DMS53 (cell line): ENCODE measurements around the gene LINC01488.

ENCODE experiments used
- DNase-seq: peaks from one replicate; lab custom pipeline; 2025; lab: John Stamatoyannopoulos, UW

Gene LINC01488

DNA sequence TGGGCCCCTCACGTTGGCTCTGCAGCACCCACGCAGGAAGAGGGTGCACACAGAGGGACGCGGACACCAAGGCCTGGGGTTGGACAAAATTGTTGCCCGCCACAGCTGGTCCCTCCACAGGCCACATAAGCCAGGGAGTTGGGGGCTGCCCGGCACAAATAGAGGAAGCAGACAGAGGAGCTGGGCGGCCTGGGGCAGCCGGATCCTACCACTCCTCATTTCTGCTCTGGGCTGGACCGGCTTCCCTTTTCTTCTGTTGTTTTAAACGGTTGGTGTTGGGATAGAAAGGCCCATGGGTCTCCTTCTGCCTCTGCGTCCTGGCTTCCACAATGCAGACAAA lies 36.4 kb upstream of the LINC01488 start:
- no peak for DNase-seq

- no peak for DNase-seq
These were observed 35.4 kb upstream of the LINC01488 start for GRCh38 chr11:69446108-69446507.

DNA sequence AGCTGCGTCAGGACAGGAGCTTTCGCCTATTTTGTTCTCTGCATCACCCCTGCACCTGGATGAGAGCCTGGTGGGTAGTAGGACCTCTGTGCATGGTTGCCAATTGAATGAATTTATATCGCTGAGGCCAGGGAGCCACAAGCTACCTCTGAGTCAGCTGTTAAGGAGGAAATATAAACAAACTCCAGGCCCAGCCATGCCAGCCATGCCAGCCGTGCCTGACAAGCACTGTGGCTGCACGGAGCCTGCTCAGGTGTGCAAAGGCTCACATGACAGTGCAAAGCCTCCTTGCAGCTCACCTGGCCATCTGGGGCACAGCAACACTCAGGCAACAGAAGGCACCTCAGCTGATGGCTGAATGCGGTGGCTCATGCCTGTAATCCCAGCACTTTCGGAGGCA lies 33.7 kb upstream of the LINC01488 start:
- no peak for DNase-seq

DNA sequence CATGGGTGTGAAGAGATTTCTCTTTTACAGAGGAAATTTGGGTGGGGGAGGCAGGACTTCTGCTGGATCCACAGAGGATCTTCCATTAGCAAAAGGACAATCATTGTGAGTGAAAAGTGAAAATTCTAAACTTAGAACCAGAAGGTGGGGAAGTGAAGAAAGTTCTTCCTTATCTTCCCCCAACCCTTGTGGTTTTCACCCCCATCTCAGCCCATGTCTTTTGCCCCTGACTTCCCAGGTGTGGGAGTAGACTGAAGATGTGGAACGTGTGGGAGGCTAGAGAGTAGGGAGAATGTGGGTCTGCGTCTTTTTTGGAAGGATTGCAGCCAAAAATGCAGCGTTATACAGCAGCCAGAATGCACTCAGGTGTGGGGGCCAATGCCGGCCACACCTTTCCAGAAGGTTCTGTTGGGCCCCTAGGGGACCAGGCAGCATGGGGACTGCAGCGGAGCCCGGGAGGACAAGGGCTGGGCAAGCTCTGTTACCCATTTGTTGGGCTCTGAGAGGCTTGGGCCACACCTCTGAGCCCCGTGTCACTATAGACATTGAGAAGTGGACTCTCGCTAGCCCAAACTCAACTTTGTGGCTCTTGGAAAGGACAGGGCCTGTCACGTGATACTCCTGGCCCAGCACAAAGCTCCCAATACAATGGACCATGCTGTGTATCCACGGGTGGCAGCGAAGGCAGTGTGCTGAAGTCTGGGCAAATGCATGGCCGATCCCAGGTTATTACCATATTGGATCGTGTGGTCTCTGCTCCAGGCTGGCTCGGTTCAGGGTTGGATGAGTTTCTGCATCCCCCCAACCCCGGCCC lies 32.8 kb upstream of the LINC01488 start:
- no peak for DNase-seq

- DNase-seq = no peak
These were observed 32.0 kb upstream of the LINC01488 start for GRCh38 chr11:69449320-69450063.

- DNase-seq = no peak
These were observed 31.2 kb upstream of the LINC01488 start for GRCh38 chr11:69450064-69450856.

DNA sequence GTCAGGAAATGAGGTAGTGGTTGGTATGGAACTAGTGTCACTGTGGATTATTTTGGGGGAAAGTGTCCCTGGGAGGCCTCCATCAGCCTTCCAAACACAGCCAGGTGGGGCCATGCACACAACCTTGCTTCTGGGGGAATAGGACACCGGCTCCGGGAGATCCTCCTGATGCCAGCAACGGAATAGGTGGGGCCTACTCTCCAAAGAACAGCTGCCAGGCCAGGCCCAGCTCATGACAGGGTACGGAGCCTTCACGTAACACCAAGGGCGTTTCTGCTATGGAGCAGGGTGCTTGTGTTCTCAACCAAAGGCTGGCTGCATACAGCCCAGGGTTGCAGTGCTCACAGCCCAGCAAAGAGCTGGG lies 30.6 kb upstream of the LINC01488 start:
- no peak for DNase-seq

DNA sequence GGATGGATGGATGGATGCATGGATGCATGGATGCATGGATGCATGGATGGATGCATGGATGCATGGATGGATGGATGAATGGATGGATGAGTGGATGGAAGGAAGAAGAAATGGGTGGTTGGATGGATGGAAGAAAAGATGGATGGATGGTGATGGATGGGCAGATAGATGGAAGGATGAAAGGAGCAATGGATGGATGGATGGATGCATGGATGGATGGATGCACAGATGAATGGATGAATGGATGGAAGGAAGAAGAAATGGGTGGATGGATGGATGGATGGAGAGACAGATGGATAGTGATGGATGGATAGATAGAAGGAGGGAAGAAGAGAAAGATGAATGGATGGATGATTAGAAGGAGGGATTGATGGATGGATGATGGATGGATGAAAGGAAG lies 30.2 kb upstream of the LINC01488 start:
- DNase-seq = no peak

DNA sequence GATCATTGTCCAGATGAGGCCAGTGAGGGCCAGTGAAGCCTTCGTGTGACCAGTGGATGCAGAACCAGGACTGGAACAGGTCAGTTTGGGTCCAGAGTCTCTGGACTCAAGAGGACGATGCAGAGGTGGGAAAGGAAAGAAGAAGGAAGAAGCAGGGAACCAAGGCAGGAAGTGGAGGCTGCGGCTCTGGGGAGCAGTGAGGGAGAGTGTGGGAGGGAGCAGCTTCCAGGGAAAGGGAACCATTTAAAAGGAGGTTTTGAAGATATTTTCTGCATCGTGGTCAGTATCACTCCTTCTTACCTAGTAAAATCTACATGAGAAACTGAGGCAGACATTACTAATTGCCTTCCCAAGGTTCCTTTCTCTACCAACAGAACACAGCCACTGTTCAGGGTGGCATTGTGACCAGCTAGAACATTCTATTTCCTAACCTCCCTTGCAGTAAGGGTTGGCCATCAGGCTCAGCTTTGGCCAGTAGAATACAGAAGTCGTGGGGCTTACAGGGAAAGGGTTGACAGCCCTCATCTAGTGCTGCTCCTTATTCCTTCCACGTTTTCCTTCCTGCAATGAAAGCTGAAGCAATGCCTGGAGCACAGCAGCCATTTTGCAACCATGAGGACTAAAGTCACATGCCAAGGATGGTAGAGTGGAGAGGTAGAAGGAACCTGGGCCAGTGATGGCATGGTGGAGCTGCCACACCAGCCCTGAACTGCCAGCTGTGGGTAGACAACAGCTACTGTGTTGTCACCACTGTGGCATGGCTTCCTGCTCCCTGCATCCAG lies 29.1 kb upstream of the LINC01488 start:
- DNase-seq = no peak

DNA sequence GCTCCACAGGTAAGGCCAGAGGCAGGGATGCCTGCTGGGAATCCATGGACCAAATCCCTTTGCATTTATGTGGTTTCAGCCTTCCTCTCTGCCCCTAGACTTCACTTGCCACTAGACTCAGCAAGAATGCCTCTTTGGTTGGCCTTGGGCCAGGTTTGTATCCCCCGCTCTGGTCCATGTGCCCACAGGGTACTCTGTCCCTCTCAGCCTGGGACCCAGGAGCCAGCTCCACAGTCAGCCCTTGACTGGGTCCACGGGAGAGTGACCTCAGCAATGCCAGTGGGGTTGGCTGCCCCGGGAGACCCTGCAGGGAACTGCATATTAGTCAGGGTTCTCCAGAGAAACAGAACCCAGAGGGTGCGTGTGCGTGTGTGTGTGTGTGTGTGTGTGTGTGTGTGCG lies 28.3 kb upstream of the LINC01488 start:
- DNase-seq = no peak

DNA sequence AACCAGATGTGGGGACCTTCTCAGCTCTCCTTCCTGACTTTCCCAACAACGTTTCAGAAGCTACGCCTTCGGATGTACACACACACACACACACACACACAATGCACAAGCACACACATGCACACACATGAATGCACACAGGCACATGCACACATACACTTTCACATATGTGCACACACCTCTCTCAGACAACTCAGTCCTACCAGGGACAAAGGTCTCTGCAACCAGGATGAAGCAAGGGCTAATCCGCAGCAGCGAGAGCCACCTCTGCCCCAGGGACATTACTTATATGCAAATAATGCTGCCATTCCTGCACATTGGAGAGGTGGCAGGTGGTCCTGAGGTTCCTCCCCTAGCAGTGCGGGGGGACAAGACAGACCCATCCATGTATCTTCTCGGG lies 27.4 kb upstream of the LINC01488 start:
- DNase-seq = no peak

DNA sequence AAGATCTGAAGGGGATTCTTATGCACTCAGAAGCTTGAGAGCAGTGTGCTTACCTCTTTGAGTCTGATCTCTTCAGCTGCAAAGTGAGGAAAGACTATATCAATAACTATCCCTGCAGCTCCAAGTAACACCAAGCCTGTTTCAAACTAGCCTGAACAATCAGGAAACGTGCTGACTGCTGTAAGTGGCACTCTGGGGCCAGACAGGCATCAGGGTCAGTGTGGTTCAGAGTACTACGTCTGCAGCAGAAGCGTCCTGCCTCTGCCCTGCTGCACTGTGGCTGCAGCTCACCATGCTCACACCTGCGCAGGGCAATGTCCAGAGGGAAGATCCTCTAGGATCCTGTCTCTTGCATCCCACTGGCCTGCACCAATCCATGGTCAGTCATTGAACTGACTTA lies 25.5 kb upstream of the LINC01488 start:
- no peak for DNase-seq

DNA sequence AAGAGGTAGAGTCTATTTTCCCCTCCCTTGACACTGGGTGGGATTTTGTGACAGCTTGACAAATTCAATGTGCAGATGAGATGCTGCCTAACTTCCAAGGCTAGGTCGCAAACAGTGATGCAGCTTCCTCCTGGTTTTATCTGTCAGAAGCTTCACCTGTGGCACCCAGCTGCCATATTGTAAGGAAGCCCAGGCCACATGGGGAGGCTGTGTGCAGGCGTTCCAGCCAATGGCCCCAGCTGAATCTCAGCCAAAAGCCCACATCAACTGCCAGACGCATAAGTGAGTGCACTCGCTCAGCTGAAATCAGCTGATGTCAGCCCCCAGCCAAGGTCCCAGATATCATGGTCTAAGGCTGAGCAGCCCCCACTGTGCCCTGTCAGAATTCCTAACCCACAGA lies 24.8 kb upstream of the LINC01488 start:
- no peak for DNase-seq

DNA sequence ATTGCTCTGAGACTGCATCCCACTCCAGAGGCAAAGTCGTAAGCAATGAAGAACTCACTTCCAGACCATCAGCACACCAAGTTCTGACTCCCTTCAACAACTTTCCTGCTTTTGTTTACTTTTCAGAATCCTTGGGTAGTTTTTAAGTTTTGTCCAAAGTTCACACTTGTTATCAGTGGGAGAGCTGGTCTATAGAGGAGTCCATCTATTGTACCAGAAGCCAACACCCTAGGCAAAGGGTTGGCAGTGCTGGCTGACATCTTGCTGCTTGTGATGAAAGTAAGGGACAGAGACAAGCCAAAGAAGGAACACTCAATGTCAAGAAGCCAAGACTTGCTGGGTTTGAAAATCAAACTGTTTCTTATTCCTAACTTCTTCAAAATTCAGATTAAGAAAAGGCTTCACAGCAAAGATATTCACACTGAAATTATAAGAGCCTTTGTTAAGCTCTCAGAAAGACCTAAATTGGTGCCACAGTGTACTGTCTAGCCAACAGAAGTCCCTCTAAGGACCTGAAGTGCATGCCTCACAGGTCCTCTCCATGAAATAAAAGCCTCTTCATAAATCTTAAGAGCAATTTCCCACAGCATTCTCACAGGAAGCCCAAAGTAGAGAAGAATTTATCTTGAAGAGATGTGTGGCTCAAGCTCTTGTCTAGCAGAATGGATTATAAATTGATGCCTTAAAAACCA lies 21.5 kb upstream of the LINC01488 start:
- DNase-seq = no peak

GRCh38 chr11:69460540-69461257 lies 20.8 kb upstream of the LINC01488 start:
- no peak for DNase-seq

- no peak for DNase-seq
These were observed 20.0 kb upstream of the LINC01488 start for GRCh38 chr11:69461272-69461962.

DNA sequence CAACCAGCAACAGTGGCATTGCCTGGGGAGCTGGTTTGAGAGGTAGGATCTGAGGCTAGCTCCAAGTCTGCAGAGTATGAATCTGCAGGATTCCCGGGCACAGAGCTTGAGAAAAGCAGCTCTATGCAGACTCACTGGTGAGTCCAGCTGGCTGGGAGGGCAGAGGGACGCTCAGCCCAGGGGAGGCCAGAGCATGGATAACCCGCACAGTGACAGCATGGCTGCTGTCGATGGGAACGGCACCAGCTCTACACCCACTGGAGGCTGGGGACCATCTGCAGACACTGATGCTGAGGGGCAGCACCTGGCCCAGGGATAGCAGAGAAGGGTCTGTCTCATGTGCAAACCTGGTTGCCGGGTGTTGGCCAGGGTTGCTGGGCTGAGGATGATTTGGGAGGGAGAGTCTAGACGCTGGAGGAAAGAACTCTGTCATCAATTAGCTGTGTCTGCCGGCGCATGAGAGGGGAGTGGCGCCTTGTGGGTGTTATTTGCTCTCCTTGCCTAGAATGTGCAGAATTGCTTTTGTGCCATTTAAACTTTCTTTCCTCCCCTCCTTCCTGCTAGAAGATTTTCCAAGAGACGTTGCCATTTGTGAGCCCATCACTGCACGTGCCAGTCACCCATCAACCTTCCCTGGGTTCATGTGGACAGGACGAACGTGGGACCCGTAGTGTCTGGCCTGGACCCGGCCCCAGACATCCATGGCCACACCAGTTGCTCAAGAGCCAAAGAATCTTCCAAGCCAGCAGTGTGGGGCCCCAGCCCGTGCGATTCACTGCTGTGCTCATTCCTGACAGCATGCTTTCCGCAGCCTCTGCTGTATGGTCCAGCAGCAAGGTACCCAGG lies 19.1 kb upstream of the LINC01488 start:
- DNase-seq = no peak

- peak; percentile 29 for DNase-seq
These were observed 18.1 kb upstream of the LINC01488 start for GRCh38 chr11:69463181-69463994.
